Keratinocyte (primary cell): ENCODE results near the gene TPRA1. TPM values are rescaled to one million over a fixed set of nuclear protein-coding genes. Genes with fewer than 3 reads are reported as not detected.

Experiments
- DNase-seq: peaks from one replicate; pipeline ENCODE4 v3.0.0-alpha.2; 2011; ENCODE audit warnings: low read depth, missing footprints, low spot score
- FAIRE-seq: peaks from 2 replicates; lab custom pipeline; 2011; peaks lifted over from hg19 to GRCh38; lab: Jason Lieb, UNC
- H2AFZ ChIP-seq: 2 replicates; pipeline ENCODE4 v1.6.0; 2012; ENCODE audit warnings: low read length, control low read depth, inconsistent platforms; ENCODE audit not compliant: control insufficient read depth
- H3K27ac ChIP-seq: 2 replicates; pipeline ENCODE4 v1.5.1; 2011; ENCODE audit warnings: low read length; ENCODE audit not compliant: control insufficient read depth, insufficient read depth
- H3K27me3 ChIP-seq: 3 replicates; pipeline ENCODE4 v1.6.0; 2011; ENCODE audit warnings: low read length; ENCODE audit not compliant: control insufficient read depth, insufficient read depth; ENCODE audit errors: extremely low read depth
- H3K36me3 ChIP-seq, 2 experiments: 2 replicates in 1 of 2; 3 replicates in 1 of 2; pipeline ENCODE4 v1.5.1; 2011; ENCODE audit warnings: low read length in 2 of 2, mild to moderate bottlenecking in 1 of 2; ENCODE audit not compliant: control insufficient read depth in 2 of 2, insufficient read depth in 2 of 2; ENCODE audit errors: extremely low read depth in 1 of 2
- H3K4me1 ChIP-seq: 3 replicates; pipeline ENCODE4 v1.5.1; 2011; ENCODE audit warnings: low read length; ENCODE audit not compliant: control insufficient read depth, insufficient read depth; ENCODE audit errors: extremely low read depth
- H3K4me2 ChIP-seq: 3 replicates; pipeline ENCODE4 v1.6.0; 2011; ENCODE audit warnings: low read depth, low read length; ENCODE audit not compliant: control insufficient read depth, insufficient read depth; ENCODE audit errors: extremely low read depth
- H3K4me3 ChIP-seq, 3 experiments: fragments of 200-600 bp in 1 of 3; sonication (generic) in 1 of 3; 2 replicates in 2 of 3; 3 replicates in 1 of 3; pipeline ENCODE4 v1.5.1; 2011 to 2016; ENCODE audit warnings: low read length in 3 of 3, mild to moderate bottlenecking in 3 of 3, control low read depth in 2 of 3, inconsistent platforms in 1 of 3, low read depth in 1 of 3, mixed read lengths in 1 of 3, mixed run types in 1 of 3, moderate library complexity in 1 of 3; ENCODE audit not compliant: control insufficient read depth in 2 of 3, insufficient read depth in 2 of 3; ENCODE audit errors: extremely low read depth in 1 of 3
- H3K79me2 ChIP-seq: 2 replicates; pipeline ENCODE4 v1.6.0; 2012; ENCODE audit warnings: low read length; ENCODE audit not compliant: control insufficient read depth, insufficient read depth
- H3K9ac ChIP-seq: 3 replicates; pipeline ENCODE4 v1.6.0; 2011; ENCODE audit warnings: low read length; ENCODE audit not compliant: control insufficient read depth, insufficient read depth; ENCODE audit errors: extremely low read depth
- H3K9me1 ChIP-seq: 3 replicates; pipeline ENCODE4 v1.6.0; 2011; ENCODE audit warnings: low read length; ENCODE audit not compliant: control insufficient read depth, insufficient read depth; ENCODE audit errors: extremely low read depth
- H3K9me3 ChIP-seq: 2 replicates; pipeline ENCODE4 v1.5.1; 2012; ENCODE audit warnings: low read depth, low read length; ENCODE audit not compliant: control insufficient read depth
- H4K20me1 ChIP-seq: 3 replicates; pipeline ENCODE4 v1.6.0; 2011; ENCODE audit warnings: low read length; ENCODE audit not compliant: control insufficient read depth, insufficient read depth; ENCODE audit errors: extremely low read depth
- EZH2 ChIP-seq: IDR thresholded peaks from one replicate; pipeline ENCODE4 v1.6.1; 2012; ENCODE audit warnings: inconsistent platforms, mild to moderate bottlenecking, low read length, moderate library complexity
- dilution Hi-C: fragments of 300-500 bp; cut with MboI; formaldehyde crosslinking; loops from one replicate; pipeline ENCODE4 v1.7.0; 2020; ENCODE audit warnings: low sequenced_read_pairs; ENCODE audit not compliant: extremely low pct_ligation_motif_present
- polyA plus RNA-seq, 5 experiments: library from polyadenylated mRNA; depleted of rRNA in 3 of 5; stranded (reverse) in 3 of 5; stranded (forward) in 1 of 5; unstranded in 1 of 5; fragments of >200 nt; gene quantifications; 1 replicate in 1 of 5; 2 replicates in 3 of 5; 3 replicates in 1 of 5; pipeline versions ENCODE4 v1.2.1 to v1.2.3, GENCODE V29; 2011 to 2012; ENCODE audit warnings: missing spikeins in 2 of 5, low read depth in 1 of 5, low replicate concordance in 1 of 5
- TF ChIP-seq, protein P1 (sequence below), 3 experiments: IDR thresholded peaks in 1 of 3; conservative IDR thresholded peaks in 1 of 3; optimal IDR thresholded peaks in 1 of 3; 2 replicates in 2 of 3; 3 replicates in 1 of 3; pipeline versions ENCODE3 to v1.5.1; 2011; ENCODE audit warnings: low read length in 3 of 3, mild to moderate bottlenecking in 3 of 3, moderate library complexity in 2 of 3, control low read depth in 1 of 3, inconsistent platforms in 1 of 3; ENCODE audit not compliant: insufficient read depth in 2 of 3; ENCODE audit errors: extremely low read depth in 1 of 3

TPRA1 gene
- polyA plus RNA-seq, 1 donor (not counting 4 experiments of a cell fraction or from before 2014, with no cell fraction given), result 22.2 TPM

DNA sequence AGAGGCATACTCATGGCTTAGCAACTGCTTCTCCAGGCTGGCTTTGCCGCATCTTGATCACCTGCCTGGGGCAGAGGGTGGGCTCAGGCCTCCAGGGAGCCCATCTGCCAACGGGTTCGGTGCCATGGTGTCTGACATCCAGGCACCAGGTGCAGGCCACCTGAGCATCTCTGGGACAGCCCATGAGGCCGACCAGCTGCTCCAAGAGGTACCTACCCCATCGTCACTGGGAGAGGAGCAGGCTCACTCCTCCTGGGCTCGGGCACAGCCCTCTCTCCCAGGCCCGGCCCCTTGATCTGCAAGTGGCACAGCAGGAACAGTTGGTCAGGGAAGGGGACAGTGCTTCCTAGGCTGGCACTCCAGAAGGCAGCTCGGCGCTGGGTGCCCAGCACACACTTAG, 21.9 kb downstream of the TPRA1 start:
- Histone ChIP-seq H3K79me2 (no peaks in the 10 kb centered on the region), H3K27ac (no peak overlapping the region), H3K4me3 (no peak overlapping the region), H3K36me3 (peaks cover 8 to 19% of the 10 kb centered on the region in 2 experiments), H3K4me2 (no peak overlapping the region), H3K9me3 (no peaks in the 10 kb centered on the region), H3K27me3 (no peaks in the 10 kb centered on the region), H3K9ac (no peak overlapping the region), H3K9me1 (no peaks in the 10 kb centered on the region), H3K4me1 (peaks cover 5% of the 10 kb centered on the region), H4K20me1 (no peaks in the 10 kb centered on the region), H2AFZ (no peak overlapping the region)
- DNase-seq (no peak), FAIRE-seq (no peak)
- TF ChIP-seq EZH2, result no peak
- TF ChIP-seq, protein P1, sequence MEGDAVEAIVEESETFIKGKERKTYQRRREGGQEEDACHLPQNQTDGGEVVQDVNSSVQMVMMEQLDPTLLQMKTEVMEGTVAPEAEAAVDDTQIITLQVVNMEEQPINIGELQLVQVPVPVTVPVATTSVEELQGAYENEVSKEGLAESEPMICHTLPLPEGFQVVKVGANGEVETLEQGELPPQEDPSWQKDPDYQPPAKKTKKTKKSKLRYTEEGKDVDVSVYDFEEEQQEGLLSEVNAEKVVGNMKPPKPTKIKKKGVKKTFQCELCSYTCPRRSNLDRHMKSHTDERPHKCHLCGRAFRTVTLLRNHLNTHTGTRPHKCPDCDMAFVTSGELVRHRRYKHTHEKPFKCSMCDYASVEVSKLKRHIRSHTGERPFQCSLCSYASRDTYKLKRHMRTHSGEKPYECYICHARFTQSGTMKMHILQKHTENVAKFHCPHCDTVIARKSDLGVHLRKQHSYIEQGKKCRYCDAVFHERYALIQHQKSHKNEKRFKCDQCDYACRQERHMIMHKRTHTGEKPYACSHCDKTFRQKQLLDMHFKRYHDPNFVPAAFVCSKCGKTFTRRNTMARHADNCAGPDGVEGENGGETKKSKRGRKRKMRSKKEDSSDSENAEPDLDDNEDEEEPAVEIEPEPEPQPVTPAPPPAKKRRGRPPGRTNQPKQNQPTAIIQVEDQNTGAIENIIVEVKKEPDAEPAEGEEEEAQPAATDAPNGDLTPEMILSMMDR (optimal IDR thresholded peaks at IDR 0.05 in 1 of 3, IDR thresholded peaks at IDR 0.05 in 1 of 3, conservative IDR thresholded peaks at IDR 0.05 in 1 of 3; ENCODE audit: extremely low read depth in 1 of 3, insufficient read depth in 2 of 3, low read length in 3 of 3), result no peak
- dilution Hi-C loops, result no loop called here

DNA sequence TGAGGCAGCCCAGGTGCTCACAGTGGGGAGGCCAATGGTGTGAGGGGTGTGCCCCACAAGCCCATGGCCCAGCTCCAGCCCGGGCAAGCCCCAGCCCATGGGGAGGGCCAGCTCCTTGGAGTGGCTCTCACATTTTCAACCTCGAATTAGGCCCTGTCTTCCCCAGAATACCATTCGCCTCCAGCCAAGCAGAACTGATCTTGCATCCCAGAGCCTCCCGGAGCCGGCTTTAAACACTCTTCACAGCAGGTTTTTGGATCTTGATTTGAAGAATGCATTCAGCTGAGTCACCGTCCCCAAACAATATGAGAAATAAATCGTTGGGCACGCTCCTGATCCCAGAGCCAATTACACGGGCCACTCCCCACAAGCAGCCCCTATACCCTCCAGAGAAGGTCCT, 23.7 kb downstream of the TPRA1 start:
- dilution Hi-C loops, result no loop called here
- TF ChIP-seq, protein P1 (optimal IDR thresholded peaks at IDR 0.05 in 1 of 3, IDR thresholded peaks at IDR 0.05 in 1 of 3, conservative IDR thresholded peaks at IDR 0.05 in 1 of 3; ENCODE audit: extremely low read depth in 1 of 3, insufficient read depth in 2 of 3, low read length in 3 of 3), result no peak
- TF ChIP-seq EZH2, result no peak
- Histone ChIP-seq H3K27me3 (no peaks in the 10 kb centered on the region), H2AFZ (no peak overlapping the region), H3K36me3 (peaks cover 0 to 8% of the 10 kb centered on the region in 2 experiments), H3K9ac (no peak overlapping the region), H3K79me2 (no peaks in the 10 kb centered on the region), H3K9me3 (no peaks in the 10 kb centered on the region), H3K9me1 (no peaks in the 10 kb centered on the region), H3K4me3 (no peak overlapping the region), H3K4me1 (peaks cover 5% of the 10 kb centered on the region), H4K20me1 (no peaks in the 10 kb centered on the region), H3K27ac (no peak overlapping the region), H3K4me2 (no peak overlapping the region)
- no peak for FAIRE-seq
- no peak for DNase-seq
